Panc1 (cell line): ENCODE data around the gene FAM53A. TPM values are rescaled to one million over a fixed set of nuclear protein-coding genes. Genes with fewer than 3 reads are reported as not detected.

Experiments
- ATAC-seq: fragments of 200-7000 bp; cut with Tn5 transposase; 2 replicates; pipeline ENCODE4 v1.9.1; 2020; ENCODE audit warnings: mild to moderate bottlenecking, moderate library complexity
- BruUV-seq: library from RNA; stranded (reverse); fragments of 400-500 nt; replicated peaks from 2 replicates; lab custom pipeline; 2021; lab: Mats Ljungman, UMichigan
- CTCF ChIA-PET: fragments of 300-600 bp; sonication (Branson Sonifier 250); formaldehyde crosslinking; loops from one replicate; lab custom pipeline; 2022; ENCODE audit warnings: antibody characterized with exemption; lab: Charles Lee
- POLR2A ChIA-PET: fragments of 300-600 bp; sonication (Branson Sonifier 250); formaldehyde crosslinking; loops from one replicate; lab custom pipeline; 2022; ENCODE audit warnings: antibody characterized with exemption; lab: Charles Lee
- DNase-seq: peaks from one replicate; pipeline ENCODE4 v3.0.0-alpha.2; 2010; ENCODE audit warnings: low read depth, low spot score
- H3K27ac ChIP-seq: 2 replicates; pipeline ENCODE4 v1.5.1; 2011; ENCODE audit warnings: mild to moderate bottlenecking, low read length, inconsistent platforms
- H3K27me3 ChIP-seq: fragments of 200-500 bp; sonication (Bioruptor generic); 2 replicates; pipeline ENCODE4 v1.6.0; 2014; ENCODE audit warnings: low read length, inconsistent platforms; ENCODE audit not compliant: control insufficient read depth, insufficient read depth
- H3K36me3 ChIP-seq: fragments of 200-500 bp; sonication (Bioruptor generic); 2 replicates; pipeline ENCODE4 v1.5.1; 2014; ENCODE audit warnings: inconsistent platforms, mild to moderate bottlenecking, low read length, moderate library complexity; ENCODE audit not compliant: control insufficient read depth, insufficient read depth
- H3K4me1 ChIP-seq: 2 replicates; pipeline ENCODE4 v1.5.1; 2011; ENCODE audit warnings: inconsistent platforms, mild to moderate bottlenecking, low read length, moderate library complexity; ENCODE audit not compliant: control insufficient read depth, insufficient read depth
- H3K4me3 ChIP-seq, 2 experiments: 2 replicates each; pipeline ENCODE4 v1.5.1; 2011 to 2012; ENCODE audit warnings: low read depth in 2 of 2, low read length in 2 of 2, mild to moderate bottlenecking in 2 of 2, inconsistent platforms in 1 of 2, moderate library complexity in 1 of 2
- H3K9me3 ChIP-seq: fragments of 200-500 bp; sonication (Bioruptor generic); 2 replicates; pipeline ENCODE4 v1.5.1; 2014; ENCODE audit warnings: low read depth, mild to moderate bottlenecking, inconsistent platforms, low read length, moderate library complexity; ENCODE audit not compliant: control insufficient read depth, insufficient read depth
- CTCF ChIP-seq: fragments of 450-650 bp; IDR thresholded peaks from 2 replicates; pipeline ENCODE4 v1.5.1; 2017; ENCODE audit warnings: mild to moderate bottlenecking
- POLR2AphosphoS5 ChIP-seq: IDR thresholded peaks from 2 replicates; pipeline ENCODE4 v1.6.1; 2012; ENCODE audit warnings: mild to moderate bottlenecking, low read depth, low read length, moderate library complexity
- SIN3A ChIP-seq: IDR thresholded peaks from 2 replicates; pipeline ENCODE4 v1.6.1; 2012; ENCODE audit warnings: low read depth, mild to moderate bottlenecking, low read length, moderate library complexity, borderline replicate concordance; ENCODE audit not compliant: insufficient read depth
- TCF7L2 ChIP-seq: IDR thresholded peaks from 2 replicates; pipeline ENCODE4 v1.6.1; 2011; ENCODE audit warnings: mild to moderate bottlenecking, low read depth, low read length, inconsistent platforms
- in situ Hi-C: cut with HindIII; loops from 2 replicates; pipeline ENCODE4 v1.10.0; 2016; ENCODE audit warnings: low sequenced_read_pairs, low pct_unique_long_range_greater_than_20kb
- intact Hi-C: fragments of 100-400 bp; cut with micrococcal nuclease; formaldehyde crosslinking; loops from one replicate; pipeline ENCODE4 v1.10.0; 2022; ENCODE audit not compliant: unreplicated experiment
- total RNA-seq: library from RNA; stranded (reverse); gene quantifications from one replicate; pipeline ENCODE4 v1.2.1, GENCODE V29; 2021; ENCODE audit not compliant: unreplicated experiment
- TF ChIP-seq, protein P1 (sequence below), 2 experiments: IDR thresholded peaks; 2 replicates each; pipeline ENCODE4 v1.6.1; 2011 to 2012; ENCODE audit warnings: low read depth in 2 of 2, control low read depth in 1 of 2, low read length in 1 of 2, mild to moderate bottlenecking in 1 of 2, moderate library complexity in 1 of 2; ENCODE audit not compliant: insufficient read depth in 1 of 2

Gene FAM53A
- total RNA-seq, 1 experiment from 2014 or later, result 7.0 TPM

DNA sequence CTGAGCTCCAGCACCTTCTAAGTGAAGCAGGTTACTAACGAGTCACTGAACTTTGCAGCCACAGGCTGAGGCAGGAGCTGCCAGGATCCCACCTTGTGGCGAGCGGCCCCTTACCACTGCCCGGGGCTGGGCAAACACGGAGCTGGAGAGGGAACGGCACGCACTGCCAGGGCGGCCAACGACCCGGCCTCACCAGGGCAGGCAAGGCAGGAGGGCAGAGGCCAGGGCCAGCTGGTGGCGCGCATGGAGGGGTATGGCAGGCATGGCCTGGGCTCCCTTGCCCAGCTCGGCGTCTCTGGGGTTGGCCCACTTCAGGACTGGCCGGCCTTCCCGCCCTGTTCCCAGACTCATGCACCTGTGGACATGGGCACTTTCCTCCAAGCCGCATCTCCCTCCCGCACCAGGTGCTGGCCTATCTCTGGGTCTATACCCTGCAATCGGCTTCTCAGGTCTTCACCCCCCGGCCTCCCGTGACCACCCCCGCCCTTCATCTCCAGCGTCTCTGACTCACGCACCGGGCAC is 64.9 kb downstream of the FAM53A start:
- no peaks in the 10 kb centered on the region for H3K36me3 ChIP-seq
- no TSS peak for BruUV-seq
- POLR2A ChIA-PET, result no interaction called here
- DNase-seq (no peak), ATAC-seq (no peak)
- H3K27me3 ChIP-seq, result no peaks in the 10 kb centered on the region
- in situ Hi-C loops, result no loop called here
- H3K4me3 ChIP-seq, result no peak overlapping the region
- intact Hi-C loops, result no loop called here
- H3K4me1 ChIP-seq, result no peaks in the 10 kb centered on the region
- H3K9me3 ChIP-seq, result no peaks in the 10 kb centered on the region
- H3K27ac ChIP-seq, result no peak overlapping the region
- no peak for TF ChIP-seq POLR2AphosphoS5
- TF ChIP-seq, protein P1, sequence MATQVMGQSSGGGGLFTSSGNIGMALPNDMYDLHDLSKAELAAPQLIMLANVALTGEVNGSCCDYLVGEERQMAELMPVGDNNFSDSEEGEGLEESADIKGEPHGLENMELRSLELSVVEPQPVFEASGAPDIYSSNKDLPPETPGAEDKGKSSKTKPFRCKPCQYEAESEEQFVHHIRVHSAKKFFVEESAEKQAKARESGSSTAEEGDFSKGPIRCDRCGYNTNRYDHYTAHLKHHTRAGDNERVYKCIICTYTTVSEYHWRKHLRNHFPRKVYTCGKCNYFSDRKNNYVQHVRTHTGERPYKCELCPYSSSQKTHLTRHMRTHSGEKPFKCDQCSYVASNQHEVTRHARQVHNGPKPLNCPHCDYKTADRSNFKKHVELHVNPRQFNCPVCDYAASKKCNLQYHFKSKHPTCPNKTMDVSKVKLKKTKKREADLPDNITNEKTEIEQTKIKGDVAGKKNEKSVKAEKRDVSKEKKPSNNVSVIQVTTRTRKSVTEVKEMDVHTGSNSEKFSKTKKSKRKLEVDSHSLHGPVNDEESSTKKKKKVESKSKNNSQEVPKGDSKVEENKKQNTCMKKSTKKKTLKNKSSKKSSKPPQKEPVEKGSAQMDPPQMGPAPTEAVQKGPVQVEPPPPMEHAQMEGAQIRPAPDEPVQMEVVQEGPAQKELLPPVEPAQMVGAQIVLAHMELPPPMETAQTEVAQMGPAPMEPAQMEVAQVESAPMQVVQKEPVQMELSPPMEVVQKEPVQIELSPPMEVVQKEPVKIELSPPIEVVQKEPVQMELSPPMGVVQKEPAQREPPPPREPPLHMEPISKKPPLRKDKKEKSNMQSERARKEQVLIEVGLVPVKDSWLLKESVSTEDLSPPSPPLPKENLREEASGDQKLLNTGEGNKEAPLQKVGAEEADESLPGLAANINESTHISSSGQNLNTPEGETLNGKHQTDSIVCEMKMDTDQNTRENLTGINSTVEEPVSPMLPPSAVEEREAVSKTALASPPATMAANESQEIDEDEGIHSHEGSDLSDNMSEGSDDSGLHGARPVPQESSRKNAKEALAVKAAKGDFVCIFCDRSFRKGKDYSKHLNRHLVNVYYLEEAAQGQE (IDR thresholded peaks at IDR 0.05; ENCODE audit: insufficient read depth in 1 of 2, low read depth in 2 of 2, low read length in 1 of 2), result no peak
- no peak for TF ChIP-seq CTCF
- TF ChIP-seq SIN3A, result no peak
- no peak for TF ChIP-seq TCF7L2
- CTCF ChIA-PET, result no interaction called here

DNA sequence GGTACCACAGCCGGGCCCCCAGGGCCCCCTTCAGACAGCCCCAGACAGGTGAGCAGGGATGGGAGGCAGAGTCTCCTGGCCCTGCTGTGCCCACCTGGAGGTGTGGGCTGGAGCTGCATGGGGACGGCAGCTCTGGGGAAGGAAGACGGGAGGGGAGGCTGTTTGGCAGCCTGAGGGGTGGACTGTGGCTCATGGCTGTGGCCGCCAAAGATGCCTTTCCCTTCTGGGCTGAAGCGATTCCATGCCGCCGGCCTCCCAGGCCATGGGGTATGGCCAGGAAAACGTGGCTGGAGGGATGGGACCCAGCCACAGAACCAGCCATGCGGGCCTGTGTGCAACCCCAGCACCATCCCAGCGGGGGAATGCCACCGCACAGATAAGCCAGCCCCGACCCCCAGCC is 65.7 kb downstream of the FAM53A start:
- no TSS peak for BruUV-seq
- ChIA-PET CTCF (no interaction called here), POLR2A (no interaction called here)
- DNase-seq (no peak), ATAC-seq (no peak)
- in situ Hi-C loops (no loop called here), intact Hi-C loops (no loop called here)
- H3K36me3 ChIP-seq, result no peaks in the 10 kb centered on the region
- H3K4me1 ChIP-seq, result no peaks in the 10 kb centered on the region
- H3K4me3 ChIP-seq, result no peak overlapping the region
- no peaks in the 10 kb centered on the region for H3K27me3 ChIP-seq
- TF ChIP-seq CTCF, result no peak
- TF ChIP-seq, protein P1 (IDR thresholded peaks at IDR 0.05; ENCODE audit: insufficient read depth in 1 of 2, low read depth in 2 of 2, low read length in 1 of 2), result no peak
- TF ChIP-seq SIN3A, result no peak
- no peak for TF ChIP-seq POLR2AphosphoS5
- TF ChIP-seq TCF7L2, result no peak
- H3K27ac ChIP-seq, result no peak overlapping the region
- no peaks in the 10 kb centered on the region for H3K9me3 ChIP-seq
